HepG2 (cell line): Measurements from ENCODE around the gene SSNA1. TPM values are rescaled to one million over a fixed set of nuclear protein-coding genes. Genes with fewer than 3 reads are reported as not detected.

Experiments
- ATAC-seq: fragments of 200-7000 bp; cut with Tn5 transposase; 3 replicates; pipeline ENCODE4 v1.9.1; 2020; ENCODE audit warnings: mild to moderate bottlenecking, moderate library complexity
- BruUV-seq: library from RNA; stranded (reverse); fragments of 400-500 nt; replicated peaks from 2 replicates; lab custom pipeline; 2021; lab: Mats Ljungman, UMichigan
- CTCF ChIA-PET: fragments of 300-600 bp; formaldehyde crosslinking; extraction: SDS; loops from one replicate; lab custom pipeline; 2021; ENCODE audit warnings: low total read pairs, inconsistent platforms, low intra/inter-chr PET ratio; lab: Yijun Ruan, JAX
- POLR2A ChIA-PET: fragments of 350-600 bp; sonication (Branson Sonifier 250); formaldehyde crosslinking; loops from one replicate; lab custom pipeline; 2020; ENCODE audit warnings: antibody characterized with exemption, inconsistent platforms; lab: Yijun Ruan, JAX
- DNase-seq: peaks from one replicate; pipeline ENCODE4 v3.0.0-alpha.2; 2015; ENCODE audit warnings: low spot score
- FAIRE-seq: peaks from 3 replicates; lab custom pipeline; 2011; peaks lifted over from hg19 to GRCh38; lab: Jason Lieb, UNC
- H2AFZ ChIP-seq: one replicate; pipeline ENCODE4 v1.6.1; 2011; ENCODE audit warnings: low read length, inconsistent platforms
- H3K27ac ChIP-seq: fragments of 300-600 bp; 3 replicates; pipeline ENCODE4 v1.8.0; 2011; ENCODE audit warnings: mixed run types, mild to moderate bottlenecking, mixed read lengths, low read length, inconsistent platforms; ENCODE audit not compliant: insufficient read depth; ENCODE audit errors: extremely low read length
- H3K27me3 ChIP-seq, 2 experiments: fragments of 200-600 bp in 1 of 2; 2 replicates in 1 of 2; 3 replicates in 1 of 2; pipeline versions ENCODE4 v1.6.0 to v1.8.0; 2011; ENCODE audit warnings: low read length in 2 of 2, mild to moderate bottlenecking in 2 of 2, moderate library complexity in 2 of 2, inconsistent platforms in 1 of 2; ENCODE audit not compliant: insufficient read depth in 2 of 2, control insufficient read depth in 1 of 2
- H3K36me3 ChIP-seq, 2 experiments: fragments of 200-600 bp in 1 of 2; replicated peaks in 1 of 2; 2 replicates in 1 of 2; 3 replicates in 1 of 2; pipeline versions ENCODE4 v1.5.1 to v1.8.0; 2011; ENCODE audit warnings: low read length in 2 of 2, inconsistent platforms in 1 of 2; ENCODE audit not compliant: insufficient read depth in 2 of 2, control insufficient read depth in 1 of 2
- H3K4me1 ChIP-seq: 2 replicates; pipeline ENCODE4 v1.5.1; 2012; ENCODE audit warnings: low read length, inconsistent platforms; ENCODE audit not compliant: insufficient read depth
- H3K4me2 ChIP-seq: 2 replicates; pipeline ENCODE4 v1.6.0; 2011; ENCODE audit warnings: low read depth, low read length, inconsistent platforms
- H3K4me3 ChIP-seq, 3 experiments: fragments of 200-600 bp in 1 of 3; sonication (generic), shearing (Covaris generic) in 1 of 3; replicated peaks in 1 of 3; 2 replicates each; pipeline ENCODE4 v1.5.1; 2011 to 2016; ENCODE audit warnings: low read length in 3 of 3, inconsistent platforms in 2 of 3, low read depth in 2 of 3, mild to moderate bottlenecking in 2 of 3, control low read depth in 1 of 3, mixed read lengths in 1 of 3; ENCODE audit not compliant: insufficient read depth in 1 of 3
- H3K79me2 ChIP-seq: one replicate; pipeline ENCODE4 v1.6.1; 2011; ENCODE audit warnings: low read length, inconsistent platforms; ENCODE audit not compliant: insufficient read depth
- H3K9ac ChIP-seq: 2 replicates; pipeline ENCODE4 v1.6.0; 2011; ENCODE audit warnings: mild to moderate bottlenecking, low read depth, low read length, inconsistent platforms; ENCODE audit not compliant: insufficient read depth
- H3K9me3 ChIP-seq: 2 replicates; pipeline ENCODE4 v1.5.1; 2012; ENCODE audit warnings: mild to moderate bottlenecking, low read length
- H4K20me1 ChIP-seq: 2 replicates; pipeline ENCODE4 v1.6.0; 2011; ENCODE audit warnings: inconsistent platforms, mild to moderate bottlenecking, low read length, moderate library complexity; ENCODE audit not compliant: insufficient read depth
- CBX1 ChIP-seq: IDR thresholded peaks from one replicate; pipeline ENCODE4 v1.6.1; 2016; ENCODE audit warnings: antibody characterized with exemption, low read depth
- DR1 ChIP-seq: sonication (generic); formaldehyde crosslinking; IDR thresholded peaks from 2 replicates; pipeline ENCODE4 v1.8.0; 2021; ENCODE audit warnings: mild to moderate bottlenecking, missing genetic modification reagents, inconsistent platforms
- EED ChIP-seq: sonication (generic); formaldehyde crosslinking; IDR thresholded peaks from 2 replicates; pipeline ENCODE4 v1.5.0; 2020; ENCODE audit warnings: mild to moderate bottlenecking, missing genetic modification reagents
- HCFC1 ChIP-seq: fragments of 150-350 bp; IDR thresholded peaks from 2 replicates; pipeline ENCODE4 v1.6.1; 2014; ENCODE audit warnings: low read depth, low read length
- MXD3 ChIP-seq: IDR thresholded peaks from 2 replicates; pipeline ENCODE4 v1.6.1; 2016; ENCODE audit warnings: mild to moderate bottlenecking, missing biosample characterization, missing genetic modification reagents
- MYC ChIP-seq: sonication (generic); formaldehyde crosslinking; IDR thresholded peaks from 2 replicates; pipeline ENCODE4 v1.9.0; 2021; ENCODE audit warnings: missing genetic modification reagents, borderline replicate concordance
- NFAT5 ChIP-seq: sonication (generic); formaldehyde crosslinking; IDR thresholded peaks from 2 replicates; pipeline ENCODE4 v1.4.0; 2020; ENCODE audit warnings: missing genetic modification reagents
- REL ChIP-seq: sonication (generic); formaldehyde crosslinking; conservative IDR thresholded peaks from 2 replicates; pipeline ENCODE4 v1.8.0; 2022; ENCODE audit warnings: mild to moderate bottlenecking, missing genetic modification reagents, moderate library complexity
- YY1 ChIP-seq: IDR thresholded peaks from 2 replicates; pipeline ENCODE4 v1.6.1; 2011; ENCODE audit warnings: low read length, low read depth, moderate library complexity, mild to moderate bottlenecking; ENCODE audit not compliant: insufficient read depth, insufficient replicate concordance
- ZNF251 ChIP-seq: sonication (generic); formaldehyde crosslinking; IDR thresholded peaks from 2 replicates; pipeline ENCODE4 v1.9.0; 2021; ENCODE audit warnings: mild to moderate bottlenecking, missing genetic modification reagents
- ZNF383 ChIP-seq: sonication (generic); formaldehyde crosslinking; IDR thresholded peaks from 2 replicates; pipeline ENCODE4 v1.4.0; 2020; ENCODE audit warnings: missing genetic modification reagents, mild to moderate bottlenecking, borderline replicate concordance
- ZNF597 ChIP-seq: sonication (generic); formaldehyde crosslinking; IDR thresholded peaks from 2 replicates; pipeline ENCODE4 v1.5.0; 2020; ENCODE audit warnings: missing genetic modification reagents
- WGBS: methylation state at CpG from one replicate; pipeline ENCODE4 v1.1.6; 2017; ENCODE audit warnings: low lambda C conversion rate; 5-methylcytosine and 5-hydroxymethylcytosine counted together
- in situ Hi-C: cut with HindIII; loops from 2 replicates; pipeline ENCODE4 v1.10.0; 2017; ENCODE audit warnings: low pct_unique_long_range_greater_than_20kb; ENCODE audit not compliant: extremely low pct_ligation_motif_present
- intact Hi-C: fragments of 100-400 bp; cut with micrococcal nuclease; formaldehyde crosslinking; loops from one replicate; pipeline ENCODE4 v1.10.0; 2022; ENCODE audit not compliant: unreplicated experiment
- polyA plus RNA-seq, 8 experiments: library from polyadenylated mRNA; depleted of rRNA in 3 of 8; stranded (reverse) in 7 of 8; unstranded in 1 of 8; fragments of >200 nt; fragmentation: Illumina TruSeq in 4 of 8; extraction: Trizol in 4 of 8; gene quantifications; 2 replicates each; pipeline versions ENCODE4 v1.2.1 to v1.2.3, GENCODE V29; 2011 to 2016; ENCODE audit warnings: low read depth in 4 of 8, missing spikeins in 1 of 8, mixed read lengths in 1 of 8; ENCODE audit not compliant: insufficient read depth in 1 of 8
- total RNA-seq, 5 experiments: library from RNA; depleted of rRNA; stranded (reverse); fragments of >200 nt; fragmentation: Illumina TruSeq; extraction: Trizol; gene quantifications; 2 replicates each; pipeline ENCODE4 v1.2.3, GENCODE V29; 2016; ENCODE audit warnings: low read depth in 1 of 5

SSNA1 gene
- total and polyA plus RNA-seq, 2 of the 13 experiments (the other 11 are each of a cell fraction or from before 2014, with no cell fraction given) = 35.9 to 49.4 TPM

- TF ChIP-seq CBX1 = no peak
- TF ChIP-seq, all 625 proteins: peak for 0
Observed at GRCh38 chr9:137147793-137148160, 40.7 kb upstream of the SSNA1 start (continued).

GRCh38 chr9:137148242-137148641, 40.2 kb upstream of the SSNA1 start:
- DNase-seq (no peak), FAIRE-seq (no peak), ATAC-seq (peak; percentile 10; the same call in 1 of the 3 replicates)
- no TSS peak for BruUV-seq
- H3K4me3 ChIP-seq = no peak overlapping the region
- H3K9me3 ChIP-seq = no peaks in the 10 kb centered on the region
- H3K27me3 ChIP-seq = peaks cover 8 to 47% of the 10 kb centered on the region in 2 experiments; a peak in 4 of 5 replicates
- WGBS = 20% methylated on average over 12 of the region's 27 CpGs
- peaks cover 30% of the 10 kb centered on the region for H3K4me1 ChIP-seq
- H4K20me1 ChIP-seq = no peaks in the 10 kb centered on the region
- H3K27ac ChIP-seq = no peak overlapping the region
- no peak for TF ChIP-seq ZNF597
- TF ChIP-seq MYC (CRISPR knock-in tag) = no peak
- TF ChIP-seq MXD3 = no peak
- TF ChIP-seq REL (CRISPR knock-in tag) = no peak
- no peak for TF ChIP-seq ZNF251 (CRISPR knock-in tag)
- no peak for TF ChIP-seq ZNF383 (CRISPR knock-in tag)
- no peak for TF ChIP-seq EED (CRISPR knock-in tag)
- TF ChIP-seq NFAT5 (CRISPR knock-in tag) = no peak
- TF ChIP-seq DR1 (CRISPR knock-in tag) = no peak
- TF ChIP-seq YY1 = no peak
- no peak for TF ChIP-seq HCFC1
- ChIA-PET CTCF (no interaction called here), POLR2A (no interaction called here)
- H2AFZ ChIP-seq = no peak overlapping the region
- no peak overlapping the region for H3K9ac ChIP-seq
- H3K4me2 ChIP-seq = no peak overlapping the region
- intact Hi-C loops (no loop called here), in situ Hi-C loops (no loop called here)
- no peaks in the 10 kb centered on the region for H3K79me2 ChIP-seq
- no peaks in the 10 kb centered on the region for H3K36me3 ChIP-seq
